Parathyroid adenoma (tissue), 2 donors: ENCODE data around the gene HOXB9.

ENCODE experiments used
- H2AFZ ChIP-seq: fragments of 300-600 bp; sonication (generic); one replicate; pipeline ENCODE4 v1.7.0; 2017; ENCODE audit warnings: antibody characterized with exemption, mild to moderate bottlenecking
- H3K27ac ChIP-seq: fragments of 300-600 bp; sonication (generic); one replicate; pipeline ENCODE4 v1.7.0; 2017
- H3K27me3 ChIP-seq: fragments of 300-600 bp; sonication (generic); one replicate; pipeline ENCODE4 v1.7.0; 2017; ENCODE audit warnings: low read length; ENCODE audit not compliant: control insufficient read depth, insufficient read depth
- H3K36me3 ChIP-seq: fragments of 300-600 bp; sonication (generic); one replicate; pipeline ENCODE4 v1.7.0; 2017; ENCODE audit warnings: low read length; ENCODE audit not compliant: control insufficient read depth, insufficient read depth
- H3K4me1 ChIP-seq: fragments of 300-600 bp; sonication (generic); one replicate; pipeline ENCODE4 v1.7.0; 2017; ENCODE audit warnings: control low read depth
- H3K4me2 ChIP-seq: fragments of 300-600 bp; sonication (generic); one replicate; pipeline ENCODE4 v1.7.0; 2017; ENCODE audit warnings: low read length
- H3K4me3 ChIP-seq: fragments of 300-600 bp; sonication (generic); one replicate; pipeline ENCODE4 v1.7.0; 2017; ENCODE audit warnings: low read depth, low read length
- H3K79me2 ChIP-seq: fragments of 300-600 bp; sonication (generic); one replicate; pipeline ENCODE4 v1.7.0; 2017; ENCODE audit warnings: control low read depth
- H3K9ac ChIP-seq: fragments of 300-600 bp; sonication (generic); one replicate; pipeline ENCODE4 v1.7.0; 2017; ENCODE audit warnings: mild to moderate bottlenecking
- H3K9me3 ChIP-seq: fragments of 300-600 bp; sonication (generic); one replicate; pipeline ENCODE4 v1.7.0; 2017; ENCODE audit warnings: low read length; ENCODE audit not compliant: control insufficient read depth
- TF ChIP-seq, protein P1 (sequence below): fragments of 300-600 bp; sonication (generic); IDR thresholded peaks from one replicate; pipeline ENCODE4 v1.7.0; 2017; ENCODE audit warnings: antibody characterized with exemption, mild to moderate bottlenecking
- donor health status: primary hyperparathyroidism.

HOXB9 gene

DNA sequence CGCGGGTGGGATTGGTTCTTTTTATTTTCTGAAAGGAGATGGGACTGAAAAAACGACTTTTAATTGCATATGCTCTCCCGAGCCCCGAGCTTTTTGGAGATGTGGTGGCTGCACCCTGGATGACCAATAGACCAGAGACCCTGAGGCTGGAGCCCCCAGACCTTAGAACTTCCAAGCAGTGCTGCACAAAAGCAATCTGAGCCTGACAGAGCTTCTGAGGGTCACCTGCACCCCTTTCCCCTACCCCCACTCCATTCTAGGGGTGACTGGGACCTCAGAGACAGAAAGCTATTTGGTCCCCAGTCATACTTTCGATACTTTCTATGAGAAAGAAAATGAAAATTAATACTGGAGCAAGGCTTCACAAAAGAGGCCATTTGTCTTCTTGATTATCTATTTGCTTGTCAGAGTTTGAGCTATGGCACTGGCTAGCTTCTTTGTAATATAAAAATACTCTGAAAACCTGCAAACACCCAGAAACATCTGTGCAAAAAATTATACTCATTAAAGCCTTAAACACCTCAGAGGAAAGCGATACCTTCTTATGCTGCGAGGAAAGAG, 51.6 kb downstream of the HOXB9 start:
- H3K27me3 ChIP-seq, result no peaks in the 10 kb centered on the region
- H3K9ac ChIP-seq, result no peak overlapping the region
- no peak overlapping the region for H3K27ac ChIP-seq
- no peak overlapping the region for H3K4me3 ChIP-seq
- no peaks in the 10 kb centered on the region for H3K4me1 ChIP-seq
- H3K9me3 ChIP-seq, result no peaks in the 10 kb centered on the region
- H2AFZ ChIP-seq, result no peak overlapping the region
- H3K79me2 ChIP-seq, result no peaks in the 10 kb centered on the region
- no peaks in the 10 kb centered on the region for H3K36me3 ChIP-seq
- TF ChIP-seq, protein P1, sequence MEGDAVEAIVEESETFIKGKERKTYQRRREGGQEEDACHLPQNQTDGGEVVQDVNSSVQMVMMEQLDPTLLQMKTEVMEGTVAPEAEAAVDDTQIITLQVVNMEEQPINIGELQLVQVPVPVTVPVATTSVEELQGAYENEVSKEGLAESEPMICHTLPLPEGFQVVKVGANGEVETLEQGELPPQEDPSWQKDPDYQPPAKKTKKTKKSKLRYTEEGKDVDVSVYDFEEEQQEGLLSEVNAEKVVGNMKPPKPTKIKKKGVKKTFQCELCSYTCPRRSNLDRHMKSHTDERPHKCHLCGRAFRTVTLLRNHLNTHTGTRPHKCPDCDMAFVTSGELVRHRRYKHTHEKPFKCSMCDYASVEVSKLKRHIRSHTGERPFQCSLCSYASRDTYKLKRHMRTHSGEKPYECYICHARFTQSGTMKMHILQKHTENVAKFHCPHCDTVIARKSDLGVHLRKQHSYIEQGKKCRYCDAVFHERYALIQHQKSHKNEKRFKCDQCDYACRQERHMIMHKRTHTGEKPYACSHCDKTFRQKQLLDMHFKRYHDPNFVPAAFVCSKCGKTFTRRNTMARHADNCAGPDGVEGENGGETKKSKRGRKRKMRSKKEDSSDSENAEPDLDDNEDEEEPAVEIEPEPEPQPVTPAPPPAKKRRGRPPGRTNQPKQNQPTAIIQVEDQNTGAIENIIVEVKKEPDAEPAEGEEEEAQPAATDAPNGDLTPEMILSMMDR, result no peak
- no peak overlapping the region for H3K4me2 ChIP-seq

DNA sequence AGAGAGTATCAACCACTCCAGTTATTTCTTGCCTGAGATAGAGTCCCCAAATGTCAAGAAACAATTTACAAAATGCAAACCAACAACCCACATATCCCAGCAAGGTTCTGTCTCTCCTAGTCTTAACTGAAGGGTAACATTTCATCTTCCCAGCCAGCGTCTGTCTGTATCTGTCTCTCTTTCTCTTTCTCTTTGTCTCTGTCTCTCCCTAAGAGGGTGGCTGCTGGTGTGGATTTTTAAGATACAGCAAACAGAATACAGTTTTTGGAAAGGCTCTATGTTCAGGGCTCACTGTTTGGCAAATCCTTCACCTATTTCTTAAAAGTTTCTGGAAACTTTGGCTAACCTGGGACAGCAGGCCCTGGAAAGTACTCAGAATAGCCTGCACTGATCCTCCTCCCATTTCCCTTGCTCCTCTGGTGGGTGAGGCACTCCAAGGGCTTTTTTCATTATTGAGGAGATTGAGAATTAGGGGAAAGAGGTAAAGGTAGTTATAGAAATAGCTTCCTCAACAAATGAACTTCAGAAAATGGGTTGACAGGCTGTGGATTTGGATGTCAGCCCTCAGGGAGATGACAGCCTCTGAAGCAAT, 54.2 kb downstream of the HOXB9 start:
- no peaks in the 10 kb centered on the region for H3K4me1 ChIP-seq
- H3K27ac ChIP-seq, result no peak overlapping the region
- TF ChIP-seq, protein P1, result no peak
- no peak overlapping the region for H3K9ac ChIP-seq
- H3K27me3 ChIP-seq, result no peaks in the 10 kb centered on the region
- no peaks in the 10 kb centered on the region for H3K79me2 ChIP-seq
- H3K9me3 ChIP-seq, result no peaks in the 10 kb centered on the region
- H3K4me3 ChIP-seq, result no peak overlapping the region
- no peak overlapping the region for H2AFZ ChIP-seq
- no peak overlapping the region for H3K4me2 ChIP-seq
- H3K36me3 ChIP-seq, result no peaks in the 10 kb centered on the region
